AG04450 (cell line): Measurements from ENCODE around the gene GNAI2. TPM values are rescaled to one million over a fixed set of nuclear protein-coding genes. Genes with fewer than 3 reads are reported as not detected.

ENCODE experiments used
- CTCF ChIA-PET: fragments of 300-600, 350-600 bp; formaldehyde crosslinking; extraction: SDS; loops from one replicate; lab custom pipeline; 2022; ENCODE audit warnings: antibody characterized with exemption, inconsistent platforms; lab: Charles Lee
- POLR2A ChIA-PET: fragments of 350-600 bp; formaldehyde crosslinking; extraction: SDS; loops from one replicate; lab custom pipeline; 2021; ENCODE audit warnings: antibody characterized with exemption, inconsistent platforms; lab: Yijun Ruan, JAX
- DNase-seq: peaks from one replicate; pipeline ENCODE4 v3.0.0-alpha.2; 2011; ENCODE audit warnings: low read depth, low spot score
- H3K27ac ChIP-seq: one replicate; pipeline ENCODE4 v1.5.1; 2012; ENCODE audit warnings: low read depth, low read length, control low read depth
- H3K27me3 ChIP-seq: one replicate; pipeline ENCODE4 v1.6.0; 2012; ENCODE audit warnings: low read length; ENCODE audit not compliant: control insufficient read depth, insufficient read depth
- H3K4me3 ChIP-seq: 2 replicates; pipeline ENCODE4 v1.5.1; 2011; ENCODE audit warnings: mild to moderate bottlenecking, low read depth, low read length, control low read depth
- H3K9me3 ChIP-seq: 2 replicates; pipeline ENCODE4 v1.5.1; 2012; ENCODE audit warnings: low read length; ENCODE audit not compliant: control insufficient read depth, insufficient read depth
- CTCF ChIP-seq: IDR thresholded peaks from 2 replicates; pipeline ENCODE4 v1.5.1; 2011; ENCODE audit warnings: low read depth, low read length, control low read depth, inconsistent platforms
- polyA plus RNA-seq: library from polyadenylated mRNA; depleted of rRNA; stranded (reverse); fragments of >200 nt; gene quantifications from 2 replicates; pipeline ENCODE4 v1.2.3, GENCODE V29; 2011

The GNAI2 gene
- polyA plus RNA-seq, 1 experiment: 603 TPM

GRCh38 chr3:50217681-50218080 is 18.3 kb upstream of the GNAI2 start:
- CTCF ChIA-PET: interaction anchor here (15.6 kb wide), 1 partner anchor 25 kb away, joined by 324 read pairs; the partner anchor contains the start of gene GNAT1
- no peak overlapping the region for H3K27ac ChIP-seq
- no peak for DNase-seq
- no peaks in the 10 kb centered on the region for H3K9me3 ChIP-seq
- TF ChIP-seq CTCF: no peak
- no peak overlapping the region for H3K4me3 ChIP-seq
- H3K27me3 ChIP-seq: peaks cover 15% of the 10 kb centered on the region
- POLR2A ChIA-PET: interaction anchor here (0.6 kb wide), 1 partner anchor 47 kb away, joined by 3 read pairs; no protein-coding TSS in a partner anchor

GRCh38 chr3:50218448-50218847 is 17.6 kb upstream of the GNAI2 start:
- DNase-seq: no peak
- POLR2A ChIA-PET: no interaction called here
- no peak for TF ChIP-seq CTCF

GRCh38 chr3:50219285-50219684 is 16.7 kb upstream of the GNAI2 start:
- ChIA-PET POLR2A (no interaction called here), CTCF (interaction anchor here (0.7 to 15.6 kb wide), 3 partner anchors 11 to 27 kb away, joined by 3 to 324 read pairs (median 8); partner anchors contain the start of gene GNAT1)
- no peak for DNase-seq
- H3K4me3 ChIP-seq: no peak overlapping the region
- no peaks in the 10 kb centered on the region for H3K9me3 ChIP-seq
- no peak overlapping the region for H3K27ac ChIP-seq
- TF ChIP-seq CTCF: no peak
- H3K27me3 ChIP-seq: peaks cover 22% of the 10 kb centered on the region

More at GRCh38 chr3:50218448-50218847, 17.6 kb upstream of the GNAI2 start:
- peaks cover 18% of the 10 kb centered on the region for H3K27me3 ChIP-seq
- H3K4me3 ChIP-seq: no peak overlapping the region
- CTCF ChIA-PET: interaction anchor here (0.6 to 15.6 kb wide), 2 partner anchors 8 to 26 kb away, joined by 3 to 324 read pairs; partner anchors contain the start of gene GNAT1
- H3K9me3 ChIP-seq: no peaks in the 10 kb centered on the region
- no peak overlapping the region for H3K27ac ChIP-seq

- ChIA-PET CTCF (interaction anchor here (0.6 to 15.6 kb wide), 2 partner anchors 28 to 106 kb away, joined by 3 to 324 read pairs; partner anchors contain the start of gene GNAT1), POLR2A (no interaction called here)
- Histone ChIP-seq H3K27ac (no peak overlapping the region), H3K27me3 (peaks cover 16% of the 10 kb centered on the region), H3K4me3 (no peak overlapping the region), H3K9me3 (no peaks in the 10 kb centered on the region)
- no peak for TF ChIP-seq CTCF
- no peak for DNase-seq
Observed at GRCh38 chr3:50220109-50220508, 15.9 kb upstream of the GNAI2 start.

GRCh38 chr3:50221051-50221410 is 15.0 kb upstream of the GNAI2 start:
- no peak overlapping the region for H3K4me3 ChIP-seq
- no peak for TF ChIP-seq CTCF
- peaks cover 14% of the 10 kb centered on the region for H3K27me3 ChIP-seq
- no peaks in the 10 kb centered on the region for H3K9me3 ChIP-seq
- no peak overlapping the region for H3K27ac ChIP-seq
- CTCF ChIA-PET: interaction anchor here (0.5 to 15.6 kb wide), 3 partner anchors 26 to 53 kb away, joined by 3 to 324 read pairs (median 3); partner anchors contain the start of gene GNAT1
- POLR2A ChIA-PET: interaction anchor here (0.6 kb wide), 1 partner anchor 104 kb away, joined by 4 read pairs; no protein-coding TSS in a partner anchor
- DNase-seq: no peak
